GM11168 (cell line): Measurements from ENCODE around the gene NR3C1.

Source experiments
- in situ Hi-C: fragments of 300-500 bp; cut with MboI; formaldehyde crosslinking; loops from one replicate; pipeline ENCODE4 v1.12.0; 2022; ENCODE audit warnings: low sequenced_read_pairs; ENCODE audit not compliant: unreplicated experiment

The NR3C1 gene

GRCh38 chr5:143245929-143246561, 157.4 kb downstream of the NR3C1 start:
- in situ Hi-C loops: no loop called here

- in situ Hi-C loops: no loop called here
These were observed 158.5 kb downstream of the NR3C1 start for GRCh38 chr5:143244990-143245389.

GRCh38 chr5:143244000-143244736, 159.3 kb downstream of the NR3C1 start:
- in situ Hi-C loops: no loop called here

GRCh38 chr5:143243103-143243502, 160.4 kb downstream of the NR3C1 start:
- in situ Hi-C loops: no loop called here

GRCh38 chr5:143241892-143242291, 161.6 kb downstream of the NR3C1 start:
- in situ Hi-C loops: no loop called here

GRCh38 chr5:143239882-143240518, 163.5 kb downstream of the NR3C1 start:
- in situ Hi-C loops: no loop called here

- in situ Hi-C loops: no loop called here
These were observed 164.9 kb downstream of the NR3C1 start for GRCh38 chr5:143238620-143239019.

GRCh38 chr5:143237664-143238063, 165.8 kb downstream of the NR3C1 start:
- in situ Hi-C loops: no loop called here

- in situ Hi-C loops: no loop called here
These were observed 166.8 kb downstream of the NR3C1 start for GRCh38 chr5:143236682-143237081.

- in situ Hi-C loops: no loop called here
These were observed 168.1 kb downstream of the NR3C1 start for GRCh38 chr5:143235423-143235822.

GRCh38 chr5:143234162-143234842, 169.2 kb downstream of the NR3C1 start:
- in situ Hi-C loops: no loop called here

- in situ Hi-C loops: no loop called here
These were observed 170.5 kb downstream of the NR3C1 start for GRCh38 chr5:143233031-143233430.

GRCh38 chr5:143231973-143232812, 171.3 kb downstream of the NR3C1 start:
- in situ Hi-C loops: no loop called here

GRCh38 chr5:143231416-143231815, 172.1 kb downstream of the NR3C1 start:
- in situ Hi-C loops: no loop called here

GRCh38 chr5:143230676-143230996, 172.8 kb downstream of the NR3C1 start:
- in situ Hi-C loops: no loop called here

- in situ Hi-C loops: no loop called here
These were observed 173.4 kb downstream of the NR3C1 start for GRCh38 chr5:143229896-143230675.

- in situ Hi-C loops: no loop called here
These were observed 174.0 kb downstream of the NR3C1 start for GRCh38 chr5:143229426-143229895.

GRCh38 chr5:143228597-143229293, 174.7 kb downstream of the NR3C1 start:
- in situ Hi-C loops: no loop called here
